K562 (cell line): ENCODE results near the gene AIMP1. TPM values are rescaled to one million over a fixed set of nuclear protein-coding genes. Genes with fewer than 3 reads are reported as not detected.

ENCODE experiments used
- ATAC-seq: fragments of 200-7000 bp; cut with Tn5 transposase; 3 replicates; pipeline ENCODE4 v1.9.1; 2020; ENCODE audit warnings: moderate library complexity
- BruUV-seq: library from RNA; stranded (reverse); fragments of 400-500 nt; replicated peaks from 2 replicates; lab custom pipeline; 2021; lab: Mats Ljungman, UMichigan
- CTCF ChIA-PET: fragments of 300-600 bp; formaldehyde crosslinking; extraction: SDS; loops from one replicate; lab custom pipeline; 2021; ENCODE audit warnings: low intra/inter-chr PET ratio; lab: Yijun Ruan, JAX
- POLR2A ChIA-PET: fragments of 300-600, 350-650 bp; sonication (Branson Sonifier 250); formaldehyde crosslinking; extraction: SDS; loops from one replicate; lab custom pipeline; 2021; ENCODE audit warnings: antibody characterized with exemption, inconsistent platforms; lab: Yijun Ruan, JAX
- DNase-seq, 4 experiments: peaks; one replicate each; pipeline versions ENCODE4 v3.0.0 to v3.0.0-alpha.2; 2011 to 2018; ENCODE audit warnings: low spot score in 3 of 4, mixed read lengths in 3 of 4; ENCODE audit errors: extremely low read depth in 1 of 4
- FAIRE-seq: peaks from 2 replicates; lab custom pipeline; 2011; peaks lifted over from hg19 to GRCh38; lab: Jason Lieb, UNC
- H2AFZ ChIP-seq: 2 replicates; pipeline ENCODE4 v1.6.0; 2011; ENCODE audit warnings: low read depth, low read length, control low read depth, inconsistent platforms
- H3K27ac ChIP-seq: fragments of 200-600 bp; 3 replicates; pipeline ENCODE4 v1.8.0; 2011; ENCODE audit warnings: low read depth, mild to moderate bottlenecking, control low read depth, inconsistent platforms, low read length, moderate library complexity, mixed read lengths; ENCODE audit errors: extremely low read depth
- H3K27me3 ChIP-seq, 2 experiments: fragments of 300-600 bp in 1 of 2; 2 replicates in 1 of 2; 3 replicates in 1 of 2; pipeline versions ENCODE4 v1.6.0 to v1.8.0; 2011; ENCODE audit warnings: inconsistent platforms in 2 of 2, low read length in 2 of 2, mild to moderate bottlenecking in 1 of 2, mixed read lengths in 1 of 2, moderate library complexity in 1 of 2; ENCODE audit not compliant: control insufficient read depth in 2 of 2, insufficient read depth in 2 of 2
- H3K36me3 ChIP-seq: fragments of 300-600 bp; 3 replicates; pipeline ENCODE4 v1.8.0; 2011; ENCODE audit warnings: mild to moderate bottlenecking, low read length, inconsistent platforms; ENCODE audit not compliant: control insufficient read depth, insufficient read depth
- H3K4me1 ChIP-seq, 2 experiments: fragments of 200-600 bp in 1 of 2; replicated peaks in 1 of 2; 2 replicates in 1 of 2; 3 replicates in 1 of 2; pipeline versions ENCODE4 v1.5.1 to v1.8.0; 2011; ENCODE audit warnings: inconsistent platforms in 2 of 2, low read length in 2 of 2, mild to moderate bottlenecking in 1 of 2, mixed read lengths in 1 of 2, moderate library complexity in 1 of 2; ENCODE audit not compliant: control insufficient read depth in 2 of 2, insufficient read depth in 2 of 2
- H3K4me2 ChIP-seq: 2 replicates; pipeline ENCODE4 v1.6.1; 2011; ENCODE audit warnings: low read length, control low read depth, inconsistent platforms, mixed read lengths; ENCODE audit not compliant: insufficient read depth
- H3K4me3 ChIP-seq: fragments of 200-600 bp; sonication (generic), shearing (Covaris generic); 2 replicates; pipeline ENCODE4 v1.5.1; 2016; ENCODE audit warnings: control low read depth, inconsistent platforms
- H3K79me2 ChIP-seq: fragments of 200-600 bp; 3 replicates; pipeline ENCODE4 v1.8.0; 2011; ENCODE audit warnings: low read length, inconsistent platforms; ENCODE audit not compliant: control insufficient read depth, insufficient read depth
- H3K9ac ChIP-seq, 2 experiments: 2 replicates each; pipeline versions ENCODE4 v1.6.0 to v1.6.1; 2011; ENCODE audit warnings: low read depth in 2 of 2, low read length in 2 of 2, control low read depth in 1 of 2, inconsistent platforms in 1 of 2, mild to moderate bottlenecking in 1 of 2, mixed read lengths in 1 of 2; ENCODE audit not compliant: insufficient read depth in 1 of 2
- H3K9me1 ChIP-seq: one replicate; pipeline ENCODE4 v1.6.0; 2011; ENCODE audit warnings: inconsistent platforms, mild to moderate bottlenecking, low read length, moderate library complexity; ENCODE audit not compliant: control insufficient read depth, insufficient read depth
- H3K9me3 ChIP-seq: replicated peaks from 2 replicates; pipeline ENCODE4 v1.5.1; 2011; ENCODE audit warnings: low read depth, low read length, inconsistent platforms; ENCODE audit not compliant: control insufficient read depth, insufficient read depth
- H4K20me1 ChIP-seq: replicated peaks from 2 replicates; pipeline ENCODE4 v1.6.1; 2011; ENCODE audit warnings: low read length, inconsistent platforms, mixed read lengths; ENCODE audit not compliant: control insufficient read depth, insufficient read depth
- BDP1 ChIP-seq: IDR thresholded peaks from 3 replicates; pipeline ENCODE4 v1.6.1; 2011; ENCODE audit not compliant: insufficient read length, insufficient read depth
- ELF4 ChIP-seq: fragments of 450-650 bp; formaldehyde crosslinking; IDR thresholded peaks from 2 replicates; pipeline ENCODE4 v1.4.0; 2022; ENCODE audit warnings: missing genetic modification characterization
- SNIP1 ChIP-seq: fragments of 450-650 bp; IDR thresholded peaks from 2 replicates; pipeline ENCODE4 v1.7.1; 2017; ENCODE audit warnings: low read depth, mild to moderate bottlenecking
- SRSF1 ChIP-seq: fragments of 200-400 bp; formaldehyde crosslinking; IDR thresholded peaks from 2 replicates; pipeline ENCODE4 v1.6.1; 2017; ENCODE audit warnings: mild to moderate bottlenecking, low read depth, low read length, moderate library complexity
- TCF7 ChIP-seq: sonication (generic); IDR thresholded peaks from 2 replicates; pipeline ENCODE4 v1.6.1; 2016; ENCODE audit warnings: antibody characterized with exemption, borderline replicate concordance
- TFAM ChIP-seq: fragments of 250-450 bp; sonication (Bioruptor Pico); conservative IDR thresholded peaks from 2 replicates; pipeline ENCODE4 v1.5.0; 2021; ENCODE audit warnings: mild to moderate bottlenecking, moderate library complexity
- ZFP30 ChIP-seq: fragments of 250-450 bp; sonication (Bioruptor Pico); IDR thresholded peaks from 2 replicates; pipeline ENCODE4 v1.8.0; 2022; ENCODE audit warnings: moderate library complexity, mild to moderate bottlenecking, inconsistent platforms, borderline replicate concordance
- ZNF184 ChIP-seq: sonication (generic); formaldehyde crosslinking; IDR thresholded peaks from 2 replicates; pipeline ENCODE4 v1.5.0; 2020; ENCODE audit warnings: missing genetic modification reagents
- ZNF347 ChIP-seq: fragments of 450-650 bp; formaldehyde crosslinking; IDR thresholded peaks from 2 replicates; pipeline ENCODE4 v1.4.0; 2020; ENCODE audit warnings: low read depth, mild to moderate bottlenecking, moderate library complexity
- ZNF408 ChIP-seq: fragments of 250-450 bp; sonication (Bioruptor Pico); IDR thresholded peaks from 2 replicates; pipeline ENCODE4 v1.4.0; 2020; ENCODE audit warnings: low read depth, mild to moderate bottlenecking, moderate library complexity
- ZNF77 ChIP-seq: fragments of 250-450 bp; sonication (Bioruptor Pico); IDR thresholded peaks from 2 replicates; pipeline ENCODE4 v1.5.0; 2020
- ZZZ3 ChIP-seq: fragments of 450-650 bp; IDR thresholded peaks from 2 replicates; pipeline ENCODE4 v1.6.1; 2016; ENCODE audit warnings: antibody characterized with exemption, mild to moderate bottlenecking, moderate library complexity
- WGBS: fragments of 100-300 bp; shearing (Covaris generic); methylation state at CpG from one replicate; pipeline ENCODE4 v1.1.6; 2016; ENCODE audit warnings: low coverage, mixed read lengths; ENCODE audit not compliant: insufficient coverage; ENCODE audit errors: missing lambda C conversion rate; 5-methylcytosine and 5-hydroxymethylcytosine counted together
- in situ Hi-C: fragments of 300-500 bp; cut with MboI; formaldehyde crosslinking; loops from 4 replicates; pipeline ENCODE4 v1.15.0; 2018; ENCODE audit warnings: inconsistent platforms, mixed read lengths
- intact Hi-C: fragments of 100-400 bp; cut with micrococcal nuclease; formaldehyde crosslinking; loops from 2 replicates; pipeline ENCODE4 v1.14.2; 2022
- polyA plus RNA-seq, 8 experiments: library from polyadenylated mRNA; depleted of rRNA in 4 of 8; stranded (reverse) in 5 of 8; unstranded in 3 of 8; fragments of >200 nt; fragmentation: Nextera tagmentation in 2 of 8; fragmentation: Illumina TruSeq in 1 of 8; extraction: Ambion mirVana in 2 of 8; extraction: Trizol in 1 of 8; gene quantifications; 2 replicates each; pipeline versions ENCODE4 v1.2.1 to v1.2.3, GENCODE V29; 2011 to 2014; ENCODE audit warnings: inconsistent platforms in 1 of 8, missing spikeins in 1 of 8
- total RNA-seq, 7 experiments: library from RNA; depleted of rRNA in 6 of 7; stranded (reverse); fragments of >200 nt in 6 of 7; fragmentation: Illumina TruSeq in 2 of 7; extraction: Trizol in 2 of 7; gene quantifications; 2 replicates each; pipeline versions ENCODE4 v1.2.1 to v1.2.3, GENCODE V29; 2011 to 2021; ENCODE audit warnings: low replicate concordance in 1 of 7
- TF ChIP-seq, protein P1 (sequence below): fragments of 250-450 bp; sonication (Bioruptor Pico); IDR thresholded peaks from 2 replicates; pipeline ENCODE4 v1.8.0; 2022; ENCODE audit warnings: inconsistent platforms, mild to moderate bottlenecking, moderate library complexity, borderline replicate concordance

Gene AIMP1
- total and polyA plus RNA-seq, 9 of the 15 experiments (the other 6 are each of a cell fraction or from before 2014, with no cell fraction given): 39.9 to 141 (median 70.1) TPM

DNA sequence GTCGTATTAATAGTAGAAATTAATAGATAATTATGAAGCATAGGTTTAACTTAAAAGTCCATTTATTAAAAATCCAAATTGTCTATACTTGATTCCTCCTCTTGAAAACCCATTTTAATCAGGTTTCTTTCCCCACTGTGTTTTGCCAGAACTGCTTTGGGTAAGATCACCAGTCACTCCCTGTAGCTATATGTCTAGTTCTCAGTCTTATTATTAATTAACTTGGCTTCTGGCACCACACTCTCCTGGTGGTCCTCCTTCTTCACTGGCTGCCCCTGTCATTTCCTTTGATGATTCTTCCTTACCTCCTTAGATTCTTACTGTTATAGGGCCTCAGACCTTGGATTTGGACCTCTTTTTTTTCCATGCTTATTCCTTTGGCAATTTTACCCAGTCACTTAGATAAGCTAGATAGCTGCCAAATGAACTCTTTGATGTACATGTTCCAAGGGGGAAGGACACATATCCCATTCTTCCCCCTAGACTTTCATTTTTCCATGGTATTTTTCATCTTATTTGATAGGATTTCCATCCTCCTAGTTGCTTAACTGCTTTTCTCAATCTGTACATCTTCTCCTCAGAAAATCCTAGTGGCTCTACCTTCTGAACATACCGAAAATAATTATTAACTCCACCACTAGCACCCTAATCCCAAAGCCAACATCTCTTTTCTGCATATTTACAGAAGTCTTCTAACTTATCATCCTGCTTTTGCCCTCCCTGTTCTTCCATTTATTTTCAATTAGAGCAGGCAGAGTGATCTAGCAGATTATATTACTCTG lies 27.7 kb downstream of the AIMP1 start:
- Histone ChIP-seq H3K36me3 (peaks cover 51% of the 10 kb centered on the region; the same call in 2 of the 3 replicates), H3K4me1 (0 out of 5 replicates have a peak, but pooled peaks cover 0 to 2% of the 10 kb centered on the region in 2 experiments), H3K27ac (no peak overlapping the region), H3K4me3 (no peak overlapping the region), H3K9ac (no peak overlapping the region), H3K9me3 (no peaks in the 10 kb centered on the region), H3K9me1 (no peaks in the 10 kb centered on the region), H3K27me3 (no peaks in the 10 kb centered on the region)
- 76% methylated on average over 2 of the region's 2 CpGs for WGBS
- DNase-seq (no peak), FAIRE-seq (no peak)
- intact Hi-C loops: no loop called here
- POLR2A ChIA-PET: no interaction called here
- no peak for TF ChIP-seq ELF4 (CRISPR knock-in tag)
- TF ChIP-seq TFAM: no peak
- no peak for TF ChIP-seq ZNF347 (CRISPR knock-in tag)
- no peak for TF ChIP-seq BDP1
- TF ChIP-seq, protein P1, sequence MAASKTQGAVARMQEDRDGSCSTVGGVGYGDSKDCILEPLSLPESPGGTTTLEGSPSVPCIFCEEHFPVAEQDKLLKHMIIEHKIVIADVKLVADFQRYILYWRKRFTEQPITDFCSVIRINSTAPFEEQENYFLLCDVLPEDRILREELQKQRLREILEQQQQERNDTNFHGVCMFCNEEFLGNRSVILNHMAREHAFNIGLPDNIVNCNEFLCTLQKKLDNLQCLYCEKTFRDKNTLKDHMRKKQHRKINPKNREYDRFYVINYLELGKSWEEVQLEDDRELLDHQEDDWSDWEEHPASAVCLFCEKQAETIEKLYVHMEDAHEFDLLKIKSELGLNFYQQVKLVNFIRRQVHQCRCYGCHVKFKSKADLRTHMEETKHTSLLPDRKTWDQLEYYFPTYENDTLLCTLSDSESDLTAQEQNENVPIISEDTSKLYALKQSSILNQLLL: no peak
- TF ChIP-seq ZZZ3: no peak
- TF ChIP-seq ZFP30: no peak
- TF ChIP-seq TCF7: no peak
- TF ChIP-seq ZNF77: no peak
- TF ChIP-seq ZNF408: no peak
- no peak for TF ChIP-seq SNIP1
- TF ChIP-seq ZNF184 (CRISPR knock-in tag): no peak
- no peak for TF ChIP-seq SRSF1
- TF ChIP-seq, all 486 proteins: peak for 0
- in situ Hi-C loops: no loop called here
- Histone ChIP-seq H3K79me2 (peaks cover 52% of the 10 kb centered on the region), H3K4me2 (no peak overlapping the region), H4K20me1 (no peaks in the 10 kb centered on the region), H2AFZ (no peak overlapping the region)
- BruUV-seq: no TSS peak
- CTCF ChIA-PET: no interaction called here
- ATAC-seq: no peak
